GM12878 (cell line): Measurements from ENCODE around the gene ZNF618. TPM values are rescaled to one million over a fixed set of nuclear protein-coding genes. Genes with fewer than 3 reads are reported as not detected.

Experiments used
- ATAC-seq: fragments of 200-7000 bp; cut with Tn5 transposase; 3 replicates; pipeline ENCODE4 v1.9.1; 2020; ENCODE audit warnings: mild to moderate bottlenecking, moderate library complexity
- BruUV-seq: library from RNA; stranded (reverse); fragments of 400-500 nt; replicated peaks from 2 replicates; lab custom pipeline; 2021; lab: Mats Ljungman, UMichigan
- CTCF ChIA-PET: fragments of 300-600 bp; sonication (Branson Sonifier 250); formaldehyde crosslinking; extraction: SDS; loops from one replicate; lab custom pipeline; 2021; ENCODE audit warnings: inconsistent platforms; lab: Yijun Ruan, JAX
- POLR2A ChIA-PET: fragments of 350-600 bp; formaldehyde crosslinking; extraction: SDS; loops from one replicate; lab custom pipeline; 2021; ENCODE audit warnings: inconsistent platforms; lab: Charles Lee
- RAD21 ChIA-PET: fragments of 300-600 bp; sonication (Branson Sonifier 250); formaldehyde crosslinking; loops from one replicate; lab custom pipeline; 2023; ENCODE audit warnings: antibody characterized with exemption; ENCODE audit not compliant: unreplicated experiment; lab: Charles Lee
- SMC1A ChIA-PET: fragments of 300-600 bp; sonication (Branson Sonifier 250); formaldehyde crosslinking; loops from one replicate; lab custom pipeline; 2023; ENCODE audit not compliant: unreplicated experiment, uncharacterized antibody; lab: Charles Lee
- DNase-seq: peaks from one replicate; pipeline ENCODE4 v3.0.0-alpha.2; 2011; ENCODE audit warnings: low read depth, low spot score
- FAIRE-seq: peaks from 3 replicates; lab custom pipeline; 2011; peaks lifted over from hg19 to GRCh38; lab: Jason Lieb, UNC
- H2AFZ ChIP-seq: 2 replicates; pipeline ENCODE4 v1.6.0; 2011; ENCODE audit warnings: low read depth, low read length, control low read depth; ENCODE audit not compliant: control insufficient read depth
- H3K27ac ChIP-seq: 2 replicates; pipeline ENCODE4 v1.5.1; 2011; ENCODE audit warnings: control low read depth; ENCODE audit not compliant: control insufficient read depth, insufficient read depth
- H3K27me3 ChIP-seq, 2 experiments: replicated peaks in 1 of 2; 2 replicates each; pipeline versions ENCODE4 v1.6.0 to v1.6.1; 2011; ENCODE audit warnings: low read length in 1 of 2; ENCODE audit not compliant: control insufficient read depth in 2 of 2, insufficient read depth in 2 of 2
- H3K36me3 ChIP-seq, 2 experiments: 2 replicates each; pipeline ENCODE4 v1.5.1; 2011; ENCODE audit warnings: low read length in 1 of 2; ENCODE audit not compliant: control insufficient read depth in 2 of 2, insufficient read depth in 2 of 2
- H3K4me1 ChIP-seq: 2 replicates; pipeline ENCODE4 v1.6.1; 2011; ENCODE audit warnings: mild to moderate bottlenecking, low read length, moderate library complexity, mixed read lengths; ENCODE audit not compliant: control insufficient read depth, insufficient read depth
- H3K4me2 ChIP-seq: 2 replicates; pipeline ENCODE4 v1.6.0; 2011; ENCODE audit warnings: control low read depth; ENCODE audit not compliant: control insufficient read depth, insufficient read depth
- H3K4me3 ChIP-seq: fragments of 200-600 bp; sonication (generic); 2 replicates; pipeline ENCODE4 v1.5.1; 2016
- H3K79me2 ChIP-seq: 2 replicates; pipeline ENCODE4 v1.6.0; 2011; ENCODE audit warnings: low read length; ENCODE audit not compliant: control insufficient read depth, insufficient read depth
- H3K9ac ChIP-seq: 2 replicates; pipeline ENCODE4 v1.8.0; 2011; ENCODE audit warnings: low read length, control low read depth, mixed read lengths; ENCODE audit not compliant: control insufficient read depth, insufficient read depth
- H3K9me3 ChIP-seq: replicated peaks from 3 replicates; pipeline ENCODE4 v1.5.1; 2011; ENCODE audit warnings: mild to moderate bottlenecking, low read length; ENCODE audit not compliant: control insufficient read depth, insufficient read depth
- H4K20me1 ChIP-seq: 2 replicates; pipeline ENCODE4 v1.6.0; 2011; ENCODE audit not compliant: control insufficient read depth, insufficient read depth
- CHD4 ChIP-seq: fragments of 200-600 bp; sonication (generic); IDR thresholded peaks from 2 replicates; pipeline ENCODE4 v1.6.1; 2016; ENCODE audit warnings: mild to moderate bottlenecking
- FOXK2 ChIP-seq: fragments of 450-650 bp; IDR thresholded peaks from 2 replicates; pipeline ENCODE4 v1.6.1; 2017; ENCODE audit warnings: mild to moderate bottlenecking, moderate library complexity
- IKZF2 ChIP-seq, 2 experiments: fragments of 450-650 bp; IDR thresholded peaks; 2 replicates each; pipeline ENCODE4 v1.6.1; 2017; ENCODE audit warnings: mild to moderate bottlenecking in 2 of 2, moderate library complexity in 2 of 2
- KDM1A ChIP-seq: fragments of 200-600 bp; sonication (generic); IDR thresholded peaks from 2 replicates; pipeline ENCODE4 v1.6.1; 2016; ENCODE audit warnings: borderline replicate concordance
- STAT1 ChIP-seq: fragments of 450-650 bp; conservative IDR thresholded peaks from 2 replicates; pipeline ENCODE4 v1.6.1; 2014; ENCODE audit warnings: antibody characterized with exemption, mild to moderate bottlenecking
- ZNF687 ChIP-seq: fragments of 450-650 bp; IDR thresholded peaks from 2 replicates; pipeline ENCODE4 v1.6.1; 2017; ENCODE audit warnings: mild to moderate bottlenecking, moderate library complexity
- WGBS: methylation state at CpG from one replicate; pipeline ENCODE4 v1.1.6; 2016; ENCODE audit warnings: low lambda C conversion rate; ENCODE audit not compliant: insufficient replicate concordance, insufficient coverage; ENCODE audit errors: missing lambda C conversion rate; 5-methylcytosine and 5-hydroxymethylcytosine counted together
- in situ Hi-C: fragments of 300-500 bp; cut with MboI; formaldehyde crosslinking; loops from 9 replicates; pipeline ENCODE4 v1.14.3; 2018; ENCODE audit warnings: mixed read lengths
- intact Hi-C: fragments of 100-400 bp; cut with micrococcal nuclease; formaldehyde crosslinking; loops from one replicate; pipeline ENCODE4 v1.14.2; 2022; ENCODE audit not compliant: unreplicated experiment
- polyA plus RNA-seq, 11 experiments: library from polyadenylated mRNA; depleted of rRNA in 4 of 11; unstranded in 6 of 11; stranded (reverse) in 5 of 11; fragments of >200 nt; fragmentation: Nextera tagmentation in 4 of 11; fragmentation: Illumina TruSeq in 1 of 11; extraction: Ambion mirVana in 4 of 11; extraction: Trizol in 1 of 11; gene quantifications; 1 replicate in 1 of 11; 2 replicates in 10 of 11; pipeline versions ENCODE4 v1.2.1 to v1.2.3, GENCODE V29; 2011 to 2016; ENCODE audit warnings: inconsistent platforms in 2 of 11, missing spikeins in 2 of 11, low read depth in 1 of 11
- total RNA-seq, 4 experiments: library from RNA; depleted of rRNA in 3 of 4; stranded (reverse); fragments of >200 nt in 3 of 4; fragmentation: Illumina TruSeq in 1 of 4; extraction: Trizol in 1 of 4; gene quantifications; 2 replicates each; pipeline versions ENCODE4 v1.2.1 to v1.2.3, GENCODE V29; 2013 to 2021

Gene ZNF618
- total and polyA plus RNA-seq, 10 of the 15 experiments (the other 5 are each of a cell fraction or from before 2014, with no cell fraction given), result 0.01 to 0.24 (median 0.06) TPM; not detected in 2

GRCh38 chr9:114080773-114081440 lies 204.8 kb downstream of the ZNF618 start (continued):
- TF ChIP-seq ZNF687 (no peak), STAT1 (no peak), IKZF2 (IDR thresholded peaks at IDR 0.05) (no peak)

- ATAC-seq (no peak), FAIRE-seq (no peak), DNase-seq (no peak)
- no peak overlapping the region for H2AFZ ChIP-seq
- no peaks in the 10 kb centered on the region for H4K20me1 ChIP-seq
- TF ChIP-seq CHD4, result no peak
- TF ChIP-seq KDM1A, result no peak
- no peak for TF ChIP-seq FOXK2
- SMC1A ChIA-PET, result interaction anchor here (1.9 to 2.2 kb wide), 2 partner anchors 25 to 211 kb away, joined by 7 to 8 read pairs; no protein-coding TSS in a partner anchor
- no peaks in the 10 kb centered on the region for H3K4me1 ChIP-seq
- no peaks in the 10 kb centered on the region for H3K79me2 ChIP-seq
- H3K27ac ChIP-seq, result no peak overlapping the region
- POLR2A ChIA-PET, result no interaction called here
- no peak overlapping the region for H3K4me2 ChIP-seq
- H3K9ac ChIP-seq, result no peak overlapping the region
- H3K9me3 ChIP-seq, result no peaks in the 10 kb centered on the region
- in situ Hi-C loops, result loop anchor here (25.0 kb wide), 1 partner anchor 206 kb away; no protein-coding TSS in a partner anchor
- intact Hi-C loops, result loop anchor here (1.0 kb wide), 1 partner anchor 210 kb away; no protein-coding TSS in a partner anchor
- H3K36me3 ChIP-seq, result no peaks in the 10 kb centered on the region
- BruUV-seq, result no TSS peak
- 8% methylated on average over 6 of the region's 6 CpGs for WGBS
- H3K27me3 ChIP-seq, result peaks cover 0 to 5% of the 10 kb centered on the region in 2 experiments; a peak in 3 of 4 replicates
- RAD21 ChIA-PET, result interaction anchor here (3.8 kb wide), 1 partner anchor 209 kb away, joined by 24 read pairs; no protein-coding TSS in a partner anchor
- CTCF ChIA-PET, result interaction anchor here (1.1 to 4.3 kb wide), 5 partner anchors 14 to 211 kb away, joined by 3 to 61 read pairs (median 7); no protein-coding TSS in a partner anchor
- H3K4me3 ChIP-seq, result no peak overlapping the region
Observed at GRCh38 chr9:114081441-114082016, 205.4 kb downstream of the ZNF618 start.
